NCI-H146 treated with DMSO at 0.1 percent for 48 hours (cell line): ENCODE data around the gene SEMA3B.

ENCODE experiments used
- DNase-seq: peaks from one replicate; lab custom pipeline; 2025; ENCODE audit not compliant: unreplicated experiment; lab: John Stamatoyannopoulos, UW

SEMA3B gene

DNA sequence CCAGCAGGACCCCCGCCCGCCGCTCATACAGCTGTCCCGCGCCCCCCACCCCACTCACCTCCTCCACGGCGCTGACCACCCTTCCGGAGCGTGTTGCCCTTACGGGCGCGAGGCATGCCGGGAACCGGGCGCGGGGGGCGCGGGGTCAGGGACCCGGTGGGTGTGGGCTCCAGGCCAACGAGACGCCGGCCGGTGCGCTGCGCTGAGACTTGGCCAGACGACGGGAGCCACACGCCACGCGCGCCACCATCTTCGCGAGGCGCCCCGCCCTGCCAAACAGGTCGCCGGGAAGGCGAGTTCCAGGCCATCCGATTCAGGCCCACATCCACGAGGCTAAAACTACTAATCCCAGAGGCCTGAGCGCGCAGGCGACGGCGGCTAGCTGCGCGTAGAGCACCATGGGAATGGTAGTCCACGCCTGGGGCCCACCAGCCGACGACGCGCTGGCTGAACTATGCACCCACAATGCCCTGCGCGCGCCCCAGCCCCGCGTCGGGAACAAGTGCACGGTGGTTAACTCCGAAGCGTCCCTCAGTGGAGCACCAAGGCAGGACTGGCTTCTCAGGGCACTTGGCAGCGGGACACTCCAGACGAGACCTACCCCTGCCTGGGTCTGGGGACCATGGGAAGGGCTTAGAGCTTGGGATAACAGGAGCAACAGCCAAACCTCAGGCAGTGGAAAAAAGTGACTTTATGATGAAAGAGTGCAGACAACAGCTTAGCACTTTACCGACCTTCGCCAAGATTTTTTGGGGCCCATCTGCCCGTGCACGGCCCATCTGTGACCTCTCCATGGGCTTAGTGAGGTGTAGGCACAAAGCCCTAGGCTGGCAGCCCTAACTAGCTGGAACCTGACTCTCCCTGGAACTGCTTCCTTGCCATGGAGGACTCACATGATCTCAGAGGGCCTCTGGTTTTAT is 23.5 kb downstream of the SEMA3B start, which contains the start of gene IFRD2:
IFRD2 (minus strand) TSS at position 271 of the 920 bp plus-strand sequence; CDS start at position 116, 155 bp downstream.
- DNase-seq: peak; percentile 83

- DNase-seq: no peak
These were observed 24.3 kb downstream of the SEMA3B start for GRCh38 chr3:50293079-50293801.

- DNase-seq: no peak
These were observed 25.1 kb downstream of the SEMA3B start for GRCh38 chr3:50294089-50294488.

DNA sequence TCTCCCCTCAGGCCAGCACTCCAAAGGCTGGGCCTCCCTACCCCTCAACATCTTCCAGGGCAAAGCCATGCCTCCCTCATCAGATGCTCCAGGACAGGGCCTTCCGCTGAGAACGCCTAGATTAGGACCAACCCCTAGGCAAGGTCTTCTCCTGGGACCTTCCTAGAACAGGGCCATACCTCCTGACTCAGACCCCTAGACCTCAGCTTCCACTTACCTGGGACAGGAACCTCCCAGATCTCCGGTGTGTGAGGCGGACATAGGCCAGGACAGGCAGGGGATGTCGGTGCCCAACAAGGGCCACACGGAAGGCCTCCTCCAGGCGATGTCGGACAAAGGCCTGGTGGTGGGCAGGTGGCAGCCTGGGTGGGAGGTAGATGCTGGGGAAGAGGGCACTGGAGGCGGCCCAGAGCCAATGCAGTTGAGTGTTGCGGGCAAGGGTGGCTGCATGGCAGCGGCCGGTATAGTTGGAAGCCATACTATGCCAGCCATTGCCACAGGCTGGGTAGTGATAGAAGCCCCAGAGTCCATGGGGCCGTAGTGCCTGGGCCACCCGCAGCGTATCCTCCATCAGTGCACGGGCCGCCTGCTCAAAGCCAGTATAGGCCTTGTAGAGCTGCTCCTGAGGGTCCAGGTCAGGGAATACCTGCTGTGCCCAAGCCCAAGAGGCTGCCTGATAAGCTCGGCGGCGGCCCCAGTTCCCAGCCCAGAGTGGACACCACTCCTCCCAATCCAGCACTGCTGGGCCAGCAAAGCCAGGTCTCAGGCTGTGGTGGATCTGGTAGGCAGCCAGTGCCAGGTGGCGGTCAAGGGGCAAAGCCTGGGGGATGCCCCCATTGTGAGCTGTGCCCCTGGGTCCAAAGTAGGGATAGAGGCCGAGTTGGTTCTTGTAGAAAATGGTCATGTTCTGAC is 25.8 kb downstream of the SEMA3B start:
- no peak for DNase-seq

- no peak for DNase-seq
These were observed 26.8 kb downstream of the SEMA3B start for GRCh38 chr3:50295553-50296431.

- DNase-seq: no peak
These were observed 27.9 kb downstream of the SEMA3B start for GRCh38 chr3:50296721-50297383.

DNA sequence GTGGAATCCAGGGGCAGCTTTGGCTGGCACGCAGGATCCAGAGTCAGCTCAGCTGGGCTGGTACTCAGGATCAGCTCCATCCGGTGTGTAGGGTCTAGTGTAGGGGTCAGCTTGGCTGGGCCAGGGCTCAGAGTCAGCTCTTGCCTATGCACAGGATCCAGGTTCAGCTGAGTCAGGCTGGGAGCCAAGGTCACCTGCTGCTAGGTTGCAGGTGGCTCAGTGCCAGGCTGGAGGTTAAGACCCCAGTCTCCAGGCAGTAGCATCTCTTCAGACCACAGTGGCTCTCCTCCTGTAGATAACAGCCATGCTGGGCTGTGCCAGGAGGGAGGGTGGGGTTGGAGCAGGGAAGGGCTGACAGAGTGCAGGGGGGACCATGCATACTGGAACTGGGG is 28.4 kb downstream of the SEMA3B start:
- no peak for DNase-seq

GRCh38 chr3:50297896-50298725 is 29.2 kb downstream of the SEMA3B start:
- no peak for DNase-seq

DNA sequence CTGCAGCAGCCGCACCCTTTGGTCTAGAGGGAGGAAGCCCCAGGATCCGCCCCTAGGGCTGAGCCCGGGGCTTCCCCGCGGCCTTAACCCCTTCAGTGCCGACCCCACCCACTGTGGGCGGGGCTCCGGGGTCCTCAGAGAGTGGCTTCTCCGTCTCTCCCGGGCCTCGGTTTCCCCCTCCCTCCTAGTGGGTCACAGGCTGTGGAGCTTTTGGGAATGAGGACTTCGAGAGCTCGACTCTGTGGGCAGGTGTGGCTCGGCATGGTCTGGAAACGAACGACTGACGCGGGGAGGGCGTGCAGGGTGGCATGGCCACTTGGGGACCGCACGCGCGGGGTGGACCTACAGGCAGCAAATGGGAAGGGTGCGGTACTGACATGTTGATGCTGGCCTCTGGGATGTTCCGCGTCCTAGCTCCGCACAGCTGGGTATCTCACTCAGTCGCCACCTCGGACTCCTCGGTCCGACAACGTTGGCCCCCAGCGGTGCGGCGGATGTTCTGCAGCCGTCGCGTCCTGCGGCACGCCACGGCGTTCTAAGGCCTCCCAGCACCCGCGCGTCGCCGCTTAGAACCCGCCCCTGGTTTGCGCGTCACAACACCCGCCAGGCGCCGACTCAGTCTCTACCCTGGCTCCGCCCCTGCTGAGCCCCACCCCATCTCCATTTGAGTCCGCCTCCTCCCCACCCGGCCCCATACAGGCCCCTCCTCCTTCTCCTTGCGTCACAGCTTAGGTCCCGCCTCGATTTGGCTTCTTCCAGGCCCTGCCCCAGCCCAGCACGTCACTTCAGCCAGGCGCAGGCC is 30.1 kb downstream of the SEMA3B start, which contains the start of the genes HYAL3 and NAA80:
HYAL3 (minus strand) TSS at position 570 of the 802 bp plus-strand sequence. CDS start 3,803 bp downstream, outside the sequence.
NAA80 (minus strand) TSS at position 570 of the 802 bp plus-strand sequence. CDS start 1,942 bp downstream, outside the sequence.
- peak; percentile 87 for DNase-seq

GRCh38 chr3:50299638-50299928 is 30.6 kb downstream of the SEMA3B start:
- no peak for DNase-seq

DNA sequence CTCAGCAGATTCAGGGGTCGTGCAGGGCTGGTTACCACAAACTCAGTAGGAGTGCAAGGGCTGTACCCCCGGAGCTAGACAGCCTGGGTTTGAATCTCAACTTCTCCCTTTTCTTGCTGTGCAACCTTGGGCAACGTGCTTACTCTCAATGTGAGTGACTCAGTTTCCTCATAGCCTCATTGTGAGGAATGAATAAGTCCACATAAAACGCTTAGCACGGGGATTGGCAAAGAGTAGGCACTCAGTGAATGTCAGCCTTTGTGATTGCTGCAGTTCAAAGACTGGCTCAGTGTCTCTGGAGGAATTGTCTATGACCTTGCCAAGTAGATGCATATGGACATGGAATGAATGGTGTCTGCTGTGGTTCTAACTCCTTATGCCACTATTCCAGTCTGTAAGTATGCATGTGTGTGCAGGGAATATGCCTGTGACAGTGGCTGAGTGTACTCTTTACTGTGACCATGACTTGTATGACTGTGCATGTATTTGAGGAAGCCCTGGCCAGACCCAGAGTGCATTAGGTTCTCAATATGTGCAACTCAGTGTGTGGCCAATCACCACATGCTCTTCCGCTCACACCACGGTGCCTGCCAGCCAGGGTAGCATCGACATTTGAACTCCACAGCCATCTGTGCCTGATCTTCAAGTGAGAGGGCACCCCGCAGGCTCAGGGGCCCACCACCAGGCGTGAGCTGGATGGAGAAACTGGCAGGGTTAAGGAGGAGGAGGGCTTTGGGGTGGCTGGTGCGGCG is 31.2 kb downstream of the SEMA3B start:
- DNase-seq: no peak

DNA sequence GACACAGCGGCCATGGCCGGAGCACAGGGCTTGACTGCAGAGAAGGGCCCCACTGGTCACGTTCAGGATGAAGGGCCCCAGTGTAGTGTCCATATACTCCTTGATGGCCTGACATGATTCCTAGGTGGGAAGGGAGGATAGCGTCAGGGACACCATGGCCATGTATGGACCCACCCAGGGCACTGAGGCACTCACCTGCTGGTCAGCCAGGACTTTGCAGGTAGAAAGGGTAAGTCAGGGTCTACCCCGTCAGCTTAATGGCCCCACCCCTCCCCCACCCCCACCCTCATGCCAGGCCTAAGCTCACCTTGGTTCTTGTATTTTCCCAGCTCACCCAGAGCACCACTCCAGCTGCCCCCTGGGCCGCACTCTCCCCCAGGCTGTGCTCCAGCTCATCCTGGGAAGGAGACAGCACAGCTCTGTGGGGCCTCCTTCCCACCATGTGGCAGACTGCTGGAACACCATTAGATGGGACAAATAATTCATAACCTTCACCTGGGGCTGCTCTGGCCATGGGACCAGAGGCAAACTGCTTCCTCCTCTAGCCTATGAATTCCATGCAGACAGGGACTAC is 31.8 kb downstream of the SEMA3B start:
- no peak for DNase-seq

GRCh38 chr3:50302095-50303012 is 33.4 kb downstream of the SEMA3B start:
- DNase-seq: no peak

GRCh38 chr3:50303013-50303815 is 34.3 kb downstream of the SEMA3B start, which contains the start of gene HYAL1:
Gene HYAL1 (minus strand): TSS chr3:50303574. CDS start chr3:50302956, 618 bp downstream.
- DNase-seq: no peak

- DNase-seq: no peak
These were observed 35.7 kb downstream of the SEMA3B start for GRCh38 chr3:50304601-50305000.
